ENCODE data around the gene HECTD4. TPM values are rescaled to one million over a fixed set of nuclear protein-coding genes. Genes with fewer than 3 reads are reported as not detected.
A peak's percentile ranks its signal among the peaks of the same experiment; 100 is the strongest.

HECTD4 gene
- total RNA-seq, 1 donor: 29.0 TPM

GRCh38 chr12:112163056-112163455 is 219.2 kb downstream of the HECTD4 start:
- peak; percentile 58 for DNase-seq (ENCODE audit: insufficient read length, low spot score, missing footprints)
- Histone ChIP-seq H3K36me3 (ENCODE audit: insufficient read depth, low read length) (peaks cover 23% of the 10 kb centered on the region), H3K79me2 (ENCODE audit: insufficient read depth, low read length) (no peaks in the 10 kb centered on the region), H3K4me1 (ENCODE audit: insufficient read depth, low read length) (no peaks in the 10 kb centered on the region), H3K4me2 (ENCODE audit: insufficient read depth, low read length) (no peak overlapping the region), H3K27me3 (ENCODE audit: insufficient read depth, low read length) (no peaks in the 10 kb centered on the region), H4K20me1 (ENCODE audit: insufficient read depth, low read length) (no peaks in the 10 kb centered on the region), H3K4me3 (ENCODE audit: insufficient read depth, low read length) (no peak overlapping the region), H3K27ac (ENCODE audit: low read depth, low read length) (no peak overlapping the region), H2AFZ (ENCODE audit: low read length) (no peak overlapping the region), H3K9me3 (ENCODE audit: low read depth, low read length) (no peaks in the 10 kb centered on the region)
- TF ChIP-seq, protein P1, sequence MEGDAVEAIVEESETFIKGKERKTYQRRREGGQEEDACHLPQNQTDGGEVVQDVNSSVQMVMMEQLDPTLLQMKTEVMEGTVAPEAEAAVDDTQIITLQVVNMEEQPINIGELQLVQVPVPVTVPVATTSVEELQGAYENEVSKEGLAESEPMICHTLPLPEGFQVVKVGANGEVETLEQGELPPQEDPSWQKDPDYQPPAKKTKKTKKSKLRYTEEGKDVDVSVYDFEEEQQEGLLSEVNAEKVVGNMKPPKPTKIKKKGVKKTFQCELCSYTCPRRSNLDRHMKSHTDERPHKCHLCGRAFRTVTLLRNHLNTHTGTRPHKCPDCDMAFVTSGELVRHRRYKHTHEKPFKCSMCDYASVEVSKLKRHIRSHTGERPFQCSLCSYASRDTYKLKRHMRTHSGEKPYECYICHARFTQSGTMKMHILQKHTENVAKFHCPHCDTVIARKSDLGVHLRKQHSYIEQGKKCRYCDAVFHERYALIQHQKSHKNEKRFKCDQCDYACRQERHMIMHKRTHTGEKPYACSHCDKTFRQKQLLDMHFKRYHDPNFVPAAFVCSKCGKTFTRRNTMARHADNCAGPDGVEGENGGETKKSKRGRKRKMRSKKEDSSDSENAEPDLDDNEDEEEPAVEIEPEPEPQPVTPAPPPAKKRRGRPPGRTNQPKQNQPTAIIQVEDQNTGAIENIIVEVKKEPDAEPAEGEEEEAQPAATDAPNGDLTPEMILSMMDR (IDR thresholded peaks at IDR 0.05; ENCODE audit: extremely low read depth, low read depth, low read length): no peak

- Histone ChIP-seq H3K27ac (ENCODE audit: low read depth, low read length) (no peak overlapping the region), H3K4me2 (ENCODE audit: insufficient read depth, low read length) (no peak overlapping the region), H3K36me3 (ENCODE audit: insufficient read depth, low read length) (peaks cover 23% of the 10 kb centered on the region), H4K20me1 (ENCODE audit: insufficient read depth, low read length) (no peaks in the 10 kb centered on the region), H2AFZ (ENCODE audit: low read length) (no peak overlapping the region), H3K9me3 (ENCODE audit: low read depth, low read length) (no peaks in the 10 kb centered on the region), H3K27me3 (ENCODE audit: insufficient read depth, low read length) (no peaks in the 10 kb centered on the region), H3K79me2 (ENCODE audit: insufficient read depth, low read length) (no peaks in the 10 kb centered on the region), H3K4me3 (ENCODE audit: insufficient read depth, low read length) (no peak overlapping the region), H3K4me1 (ENCODE audit: insufficient read depth, low read length) (no peaks in the 10 kb centered on the region)
- no peak for DNase-seq (ENCODE audit: insufficient read length, low spot score, missing footprints)
- TF ChIP-seq, protein P1 (IDR thresholded peaks at IDR 0.05; ENCODE audit: extremely low read depth, low read depth, low read length): no peak
These were observed 219.9 kb downstream of the HECTD4 start for GRCh38 chr12:112162241-112162790.

DNA sequence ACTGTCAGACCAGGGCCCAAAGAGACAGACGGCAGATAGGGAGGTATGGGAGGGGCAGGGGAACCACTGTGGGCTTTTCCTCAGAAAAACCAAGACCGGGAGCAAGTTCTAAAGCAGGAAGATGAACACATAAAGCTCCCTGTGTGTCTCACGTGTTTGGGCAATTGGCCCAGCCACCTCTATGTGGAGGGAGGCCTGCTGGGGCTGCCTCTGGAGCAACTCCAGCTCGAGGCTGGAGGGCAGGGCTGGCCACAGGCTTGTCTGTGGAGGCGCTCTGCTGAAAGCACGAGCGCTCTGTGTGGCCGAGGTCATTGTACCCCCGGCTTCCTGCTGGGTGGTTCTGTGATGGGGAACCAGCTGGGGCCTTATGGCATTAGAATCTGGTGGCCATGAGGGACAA is 220.5 kb downstream of the HECTD4 start:
- H3K79me2 ChIP-seq (ENCODE audit: insufficient read depth, low read length): no peaks in the 10 kb centered on the region
- no peak overlapping the region for H3K4me3 ChIP-seq (ENCODE audit: insufficient read depth, low read length)
- no peaks in the 10 kb centered on the region for H4K20me1 ChIP-seq (ENCODE audit: insufficient read depth, low read length)
- no peaks in the 10 kb centered on the region for H3K27me3 ChIP-seq (ENCODE audit: insufficient read depth, low read length)
- H2AFZ ChIP-seq (ENCODE audit: low read length): no peak overlapping the region
- H3K36me3 ChIP-seq (ENCODE audit: insufficient read depth, low read length): peaks cover 23% of the 10 kb centered on the region
- no peak for DNase-seq (ENCODE audit: insufficient read length, low spot score, missing footprints)
- H3K27ac ChIP-seq (ENCODE audit: low read depth, low read length): no peak overlapping the region
- H3K4me2 ChIP-seq (ENCODE audit: insufficient read depth, low read length): no peak overlapping the region
- no peaks in the 10 kb centered on the region for H3K9me3 ChIP-seq (ENCODE audit: low read depth, low read length)
- H3K4me1 ChIP-seq (ENCODE audit: insufficient read depth, low read length): no peaks in the 10 kb centered on the region
- TF ChIP-seq, protein P1 (IDR thresholded peaks at IDR 0.05; ENCODE audit: extremely low read depth, low read depth, low read length): no peak

- no peak overlapping the region for H2AFZ ChIP-seq (ENCODE audit: low read length)
- H3K79me2 ChIP-seq (ENCODE audit: insufficient read depth, low read length): no peaks in the 10 kb centered on the region
- H4K20me1 ChIP-seq (ENCODE audit: insufficient read depth, low read length): no peaks in the 10 kb centered on the region
- no peaks in the 10 kb centered on the region for H3K9me3 ChIP-seq (ENCODE audit: low read depth, low read length)
- TF ChIP-seq, protein P1 (IDR thresholded peaks at IDR 0.05; ENCODE audit: extremely low read depth, low read depth, low read length): no peak
- no peak for DNase-seq (ENCODE audit: insufficient read length, low spot score, missing footprints)
- peaks cover 23% of the 10 kb centered on the region for H3K36me3 ChIP-seq (ENCODE audit: insufficient read depth, low read length)
- no peak overlapping the region for H3K4me2 ChIP-seq (ENCODE audit: insufficient read depth, low read length)
- H3K4me1 ChIP-seq (ENCODE audit: insufficient read depth, low read length): no peaks in the 10 kb centered on the region
- H3K4me3 ChIP-seq (ENCODE audit: insufficient read depth, low read length): no peak overlapping the region
- no peak overlapping the region for H3K27ac ChIP-seq (ENCODE audit: low read depth, low read length)
- no peaks in the 10 kb centered on the region for H3K27me3 ChIP-seq (ENCODE audit: insufficient read depth, low read length)
These were observed 221.6 kb downstream of the HECTD4 start for GRCh38 chr12:112160611-112161010.
